C1 segment of cervical spinal cord (tissue), 14 donors: ENCODE data around the gene DUSP14.

Source experiments
- DNase-seq, 14 donors: peaks; one replicate each; lab custom pipeline; 2025; lab: John Stamatoyannopoulos, UW

DUSP14 gene

GRCh38 chr17:37555386-37555785 is 65.7 kb downstream of the DUSP14 start:
- DNase-seq = no peak

GRCh38 chr17:37557482-37557881 is 67.8 kb downstream of the DUSP14 start:
- no peak for DNase-seq

GRCh38 chr17:37558299-37558698 is 68.6 kb downstream of the DUSP14 start:
- no peak for DNase-seq

- no peak for DNase-seq
Measured at GRCh38 chr17:37562016-37562745, 72.5 kb downstream of the DUSP14 start.
